Glomerular visceral epithelial cell (primary cell): Measurements from ENCODE around the gene AMY2B.
"Not testable (repeated sequence)": the region's sequence is repeated elsewhere in the genome, so short reads cannot be mapped to it uniquely, and the experiment has no call there.

Source experiments
- DNase-seq: peaks from one replicate; pipeline ENCODE4 v3.0.0-alpha.2; 2016; ENCODE audit errors: extremely low spot score

The AMY2B gene

GRCh38 chr1:103571289-103571688, at the start of gene AMY2B:
TSS of gene AMY2B (plus strand) at chr1:103571589. CDS start at chr1:103571603, 14 bp downstream.
- not testable (repeated sequence) for DNase-seq

DNA sequence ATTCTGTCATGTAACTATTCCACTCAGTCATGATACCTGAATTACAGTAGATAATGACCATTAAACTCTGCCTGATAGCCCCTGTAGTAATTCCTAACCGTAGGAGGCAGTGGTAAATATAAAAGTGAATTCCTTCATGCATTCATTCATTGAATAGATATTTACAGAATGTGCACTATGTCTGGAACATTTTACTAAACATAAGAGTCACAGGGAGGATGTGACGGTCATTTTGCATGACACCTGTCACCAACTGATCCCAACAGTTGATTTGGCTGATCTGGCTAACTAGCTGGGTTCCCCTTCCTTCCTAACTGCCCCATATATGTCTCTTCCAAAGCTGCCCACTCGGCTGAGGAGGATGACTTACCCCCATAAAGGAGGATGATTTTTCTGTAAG, 48.0 kb upstream of the AMY2B start:
- no peak for DNase-seq

- DNase-seq, result peak; percentile 57
Measured at GRCh38 chr1:103525114-103525606, 46.2 kb upstream of the AMY2B start.

GRCh38 chr1:103525607-103526507, 45.5 kb upstream of the AMY2B start, which contains the start of gene RNPC3:
TSS of gene RNPC3 (plus strand) at chr1:103525699. CDS start at chr1:103526071, 372 bp downstream.
- peak; percentile 90 for DNase-seq

DNA sequence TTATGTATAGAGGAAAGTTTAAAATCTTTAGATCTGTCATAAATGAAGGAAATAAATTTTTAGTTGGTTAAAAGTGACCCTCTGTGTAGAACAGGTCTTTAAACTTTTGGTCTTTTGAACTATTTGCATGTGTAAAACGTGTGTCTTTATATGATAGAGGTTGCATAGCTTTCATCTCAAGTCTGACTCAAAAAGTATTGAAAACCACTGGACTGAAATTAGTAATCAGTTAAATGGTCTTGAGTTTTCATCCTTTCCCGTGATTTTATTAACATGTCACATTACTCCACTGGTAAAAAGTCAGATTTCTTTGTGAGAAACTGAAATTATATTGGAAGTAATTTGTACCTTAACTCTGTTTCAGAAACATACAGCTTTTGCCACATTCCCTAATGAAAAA, 44.1 kb upstream of the AMY2B start:
- DNase-seq, result no peak

- DNase-seq, result no peak
Measured at GRCh38 chr1:103529746-103530145, 41.6 kb upstream of the AMY2B start.

DNA sequence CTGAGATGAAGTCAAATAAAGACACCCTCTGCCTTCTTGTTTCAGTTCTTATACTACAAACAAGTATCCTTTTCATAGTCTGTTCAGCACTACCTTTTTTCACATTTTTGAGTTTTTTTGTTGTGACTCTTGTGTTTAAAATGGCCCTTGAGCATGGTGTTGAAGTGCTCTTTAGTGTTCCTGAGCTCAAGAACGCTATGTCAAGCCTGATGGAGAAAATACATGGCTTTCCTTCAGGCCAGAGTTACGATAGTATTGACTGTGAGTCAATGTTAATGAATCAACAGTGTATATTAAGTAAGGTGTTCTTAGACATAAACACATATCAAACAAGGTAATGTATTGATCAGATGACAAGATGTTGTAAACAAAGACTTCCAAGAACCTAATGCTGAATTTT, 33.2 kb upstream of the AMY2B start:
- DNase-seq, result no peak

GRCh38 chr1:103541431-103541830, 30.0 kb upstream of the AMY2B start:
- DNase-seq, result no peak

GRCh38 chr1:103546496-103546895, 24.9 kb upstream of the AMY2B start:
- no peak for DNase-seq

DNA sequence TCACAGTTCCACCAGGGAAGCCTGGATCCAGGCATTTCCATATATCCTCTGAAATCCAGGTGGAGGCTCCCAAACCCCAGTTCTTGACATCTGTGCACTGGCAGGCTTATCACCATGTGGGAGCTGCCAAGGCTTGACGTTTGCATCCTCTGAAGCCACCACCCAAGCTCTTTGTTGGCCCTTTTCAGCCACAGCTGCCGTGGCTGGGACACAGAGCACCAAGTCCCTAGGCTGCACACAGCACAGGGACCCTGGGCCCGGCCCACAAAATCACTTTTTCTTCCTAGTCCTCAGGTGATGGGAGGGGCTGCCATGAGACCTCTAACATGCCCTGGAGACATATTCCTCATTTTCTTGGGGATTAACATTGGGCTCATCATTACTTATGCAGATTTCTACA, 23.5 kb upstream of the AMY2B start:
- DNase-seq, result no peak

DNA sequence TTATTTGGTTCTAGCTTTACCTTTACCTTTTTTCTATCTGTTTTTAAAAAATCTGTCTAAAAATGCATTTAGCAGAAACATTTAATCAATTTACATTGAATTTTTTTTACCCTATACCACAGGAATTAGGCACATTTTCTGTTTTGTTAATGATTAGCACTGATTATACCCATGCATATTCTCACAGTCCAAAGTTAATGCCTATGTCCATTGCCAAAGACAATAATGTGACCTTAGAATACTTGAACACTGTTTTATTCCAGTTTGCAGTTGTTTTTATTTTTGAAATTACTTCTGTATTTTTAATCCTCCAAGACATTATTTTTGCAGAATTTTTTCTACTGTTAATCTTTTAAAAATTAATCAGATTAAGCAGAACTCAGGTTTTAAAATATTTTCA, 11.0 kb upstream of the AMY2B start:
- DNase-seq, result no peak

DNA sequence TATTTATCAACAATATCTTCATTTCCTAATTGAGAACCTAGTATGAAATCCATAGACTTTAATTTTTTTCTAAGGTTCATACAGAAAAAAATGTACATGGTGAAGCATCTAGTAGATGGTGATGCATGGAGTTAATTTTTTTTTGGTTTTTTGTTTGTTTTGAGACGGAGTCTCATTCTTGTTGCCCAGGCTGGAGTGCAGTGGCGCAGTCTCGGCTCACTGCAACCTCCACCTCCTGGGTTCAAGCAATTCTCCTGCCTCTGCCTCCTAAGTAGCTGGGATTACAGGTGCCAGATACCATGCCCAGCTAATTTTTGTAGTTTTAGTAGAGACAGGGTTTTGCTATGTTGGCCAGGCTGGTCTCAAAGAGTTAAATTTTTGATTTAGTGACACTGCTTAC, 10.3 kb upstream of the AMY2B start:
- not testable (repeated sequence) for DNase-seq

GRCh38 chr1:103561643-103562395, 9.6 kb upstream of the AMY2B start:
- no peak for DNase-seq

GRCh38 chr1:103563056-103563455, 8.3 kb upstream of the AMY2B start:
- DNase-seq, result no peak

DNA sequence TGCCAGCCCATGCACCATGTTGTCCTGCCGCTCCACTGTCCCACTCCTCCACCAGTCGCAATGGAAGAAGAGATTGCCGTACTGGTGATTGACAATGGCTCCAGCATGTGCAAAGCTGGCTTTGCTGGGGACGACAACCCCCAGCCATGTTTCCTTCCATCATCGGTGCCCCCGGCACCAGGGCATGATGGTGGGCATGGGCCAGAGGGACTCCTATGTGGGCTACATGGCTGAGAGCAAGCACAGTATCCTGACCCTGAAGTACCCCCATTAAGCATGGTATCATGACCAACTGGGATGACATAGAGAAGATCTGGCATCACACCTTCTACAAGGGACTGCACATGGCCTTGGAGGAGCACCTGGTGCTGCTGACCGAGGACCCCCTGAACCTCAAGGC, 1.9 kb upstream of the AMY2B start:
- DNase-seq, result no peak

DNA sequence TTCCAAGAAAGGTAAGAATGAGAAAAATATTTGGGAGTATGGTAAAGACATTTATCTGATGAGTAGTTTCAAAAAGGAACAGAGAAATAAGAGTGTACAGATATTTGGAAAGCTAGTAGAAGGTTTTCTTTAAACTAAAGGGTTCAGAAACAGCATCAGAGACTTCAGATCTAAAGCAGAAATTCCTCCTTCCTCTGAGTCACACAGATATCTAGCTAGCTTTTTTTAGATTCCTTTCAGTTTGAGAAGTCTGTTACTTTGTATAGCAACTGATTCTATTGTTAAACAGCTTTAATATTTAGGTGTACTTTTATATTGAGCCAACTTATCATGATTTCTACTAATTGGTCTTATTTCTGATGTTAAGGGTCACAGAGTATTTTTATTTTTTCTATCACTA, 4.7 kb downstream of the AMY2B start:
- no peak for DNase-seq

GRCh38 chr1:103576784-103577183, 5.4 kb downstream of the AMY2B start:
- not testable (repeated sequence) for DNase-seq

DNA sequence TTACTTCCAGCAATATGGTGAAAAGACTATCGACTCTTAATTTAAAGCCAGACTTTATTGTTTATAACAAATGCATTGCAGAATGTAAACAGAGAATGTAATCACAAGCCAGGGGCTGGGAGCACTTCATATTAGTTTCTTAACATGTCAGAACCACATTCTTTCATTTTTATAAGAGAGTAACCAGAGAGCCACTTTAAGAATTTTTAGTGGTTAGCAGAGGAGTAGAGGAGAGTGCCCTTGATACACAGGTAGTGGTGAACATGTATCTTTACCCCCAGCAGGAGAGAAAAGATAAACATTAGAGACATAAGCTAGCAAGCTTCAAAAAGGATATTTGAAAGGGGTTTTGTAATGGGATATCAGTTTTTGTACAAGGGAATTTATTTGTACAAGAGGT, 11.1 kb downstream of the AMY2B start:
- no peak for DNase-seq

DNA sequence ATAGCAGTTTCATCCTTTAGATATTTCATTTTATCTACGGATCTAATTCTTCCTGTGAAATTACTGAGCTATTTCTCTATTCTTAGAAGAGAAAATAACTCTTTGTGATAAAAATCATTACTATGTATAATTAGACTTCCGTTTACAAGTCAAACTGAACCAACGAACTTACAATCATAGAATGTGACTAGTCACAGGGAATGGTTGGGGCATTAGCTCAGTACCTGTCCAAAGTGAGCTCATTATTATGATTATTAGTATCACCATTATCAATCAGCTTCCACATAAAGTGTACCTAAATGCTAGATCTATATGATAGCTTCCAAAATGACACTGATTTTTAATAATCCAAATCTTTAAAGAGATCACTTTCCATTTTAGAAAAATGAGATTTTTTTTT, 12.5 kb downstream of the AMY2B start:
- no peak for DNase-seq

DNA sequence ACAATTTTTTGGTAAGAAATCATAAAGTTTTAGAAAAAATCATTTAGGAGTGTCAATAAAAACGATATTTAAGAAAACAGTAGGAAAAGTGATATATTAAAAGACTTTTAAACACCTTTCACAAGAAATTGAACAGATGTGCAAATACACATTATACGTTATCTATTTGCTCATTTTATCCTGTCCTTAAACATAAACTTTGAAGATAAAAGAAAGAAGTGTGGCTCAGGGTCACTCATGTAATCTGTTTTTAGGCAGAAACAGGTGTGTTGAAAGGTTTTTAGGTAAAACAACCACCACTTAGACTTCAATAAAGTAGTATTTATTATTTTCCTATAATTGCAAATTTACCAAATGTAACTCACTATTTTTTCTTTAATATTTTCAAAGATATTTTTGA, 13.1 kb downstream of the AMY2B start:
- DNase-seq, result no peak

DNA sequence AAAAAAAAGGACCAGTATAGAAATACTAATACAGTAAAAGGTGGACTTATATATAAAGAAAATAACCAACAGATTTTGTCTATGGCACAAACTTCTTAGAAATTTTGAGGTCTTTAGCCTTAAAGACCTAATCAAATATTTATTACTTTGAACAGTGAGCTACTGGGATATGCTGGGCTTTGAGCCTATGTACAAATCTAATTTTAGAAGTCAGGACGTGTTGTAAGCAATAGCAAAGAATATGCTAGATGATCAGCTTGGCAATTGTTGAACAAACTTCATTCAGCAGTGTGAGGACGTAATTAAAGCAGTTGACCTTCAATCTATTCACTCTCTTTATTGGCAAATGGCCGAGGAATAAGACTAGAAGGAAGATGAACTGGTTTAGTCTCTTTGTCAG, 31.4 kb downstream of the AMY2B start:
- DNase-seq, result not testable (repeated sequence)

DNA sequence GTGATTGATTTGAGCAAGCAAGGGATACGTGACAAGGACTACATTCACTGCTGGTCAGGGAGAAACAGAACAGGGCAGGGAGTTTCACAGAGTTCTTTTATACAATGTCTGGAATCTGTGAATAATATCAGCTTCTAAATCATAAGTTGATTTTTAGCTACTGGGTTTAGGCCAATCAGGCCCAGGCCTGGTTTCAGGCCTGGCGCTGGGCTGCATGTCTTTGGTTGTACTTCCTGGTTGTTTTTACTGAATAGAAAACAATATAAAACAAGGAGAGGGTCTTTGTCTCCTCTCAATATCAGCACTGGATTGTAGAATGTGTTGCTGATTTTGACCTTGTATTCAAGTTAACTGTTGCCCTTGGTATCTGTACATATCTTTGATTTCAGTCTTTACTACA, 45.0 kb downstream of the AMY2B start:
- DNase-seq, result no peak

DNA sequence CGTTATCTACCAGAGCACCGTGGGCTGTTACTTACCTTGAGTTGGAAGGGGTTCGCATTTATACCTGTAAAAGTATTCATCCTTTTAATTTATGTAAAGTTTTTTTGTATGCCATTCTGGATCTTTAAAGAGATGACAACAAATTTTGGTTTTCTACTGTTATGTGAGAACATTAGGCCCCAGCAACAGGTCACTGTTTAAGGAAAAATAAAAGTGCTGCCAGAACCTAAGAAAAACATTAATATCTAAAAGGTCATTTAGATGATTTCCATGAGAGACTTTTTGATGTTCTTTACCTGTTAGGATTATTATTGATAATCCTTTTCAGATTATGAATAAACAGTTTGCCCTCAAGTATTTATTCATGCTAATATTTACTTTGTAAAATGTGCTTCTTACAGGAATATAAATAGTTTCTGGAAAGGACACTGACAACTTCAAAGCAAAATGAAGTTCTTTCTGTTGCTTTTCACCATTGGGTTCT, 45.6 kb downstream of the AMY2B start, which contains the start of gene AMY2A:
TSS of gene AMY2A (plus strand) at position 434 of the 484 bp plus-strand sequence. CDS start at position 448, 14 bp downstream.
- DNase-seq, result not testable (repeated sequence)
